ACHN (cell line): Measurements from ENCODE around the gene IGSF10.

Experiments
- DNase-seq: peaks from one replicate; pipeline ENCODE4 v3.0.0-alpha.2; 2015
- in situ Hi-C: cut with HindIII; loops from 2 replicates; pipeline ENCODE4 v1.10.0; 2017; ENCODE audit warnings: low sequenced_read_pairs, low pct_ligation_motif_present, low pct_unique_long_range_greater_than_20kb

The IGSF10 gene

DNA sequence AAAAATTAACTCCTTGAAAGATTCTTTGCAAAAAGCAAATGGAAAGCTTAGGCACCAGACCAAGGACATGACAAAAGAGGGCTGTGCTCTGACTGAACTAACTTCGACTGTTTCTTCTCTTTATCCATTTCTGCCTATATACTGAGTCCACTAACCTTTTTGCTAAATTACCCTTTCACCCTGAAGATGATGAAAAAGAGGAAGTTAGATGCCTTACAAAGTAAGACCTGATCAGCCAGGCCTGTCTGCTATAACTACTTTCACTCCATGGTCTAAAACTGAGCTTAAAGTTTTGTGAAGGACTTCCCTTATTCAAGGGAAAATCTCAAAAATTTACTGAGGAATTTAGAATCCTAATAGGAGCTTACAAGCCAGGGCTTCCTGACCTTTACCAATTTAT is 6.2 kb upstream of the IGSF10 start:
- no peak for DNase-seq
- in situ Hi-C loops = no loop called here

DNA sequence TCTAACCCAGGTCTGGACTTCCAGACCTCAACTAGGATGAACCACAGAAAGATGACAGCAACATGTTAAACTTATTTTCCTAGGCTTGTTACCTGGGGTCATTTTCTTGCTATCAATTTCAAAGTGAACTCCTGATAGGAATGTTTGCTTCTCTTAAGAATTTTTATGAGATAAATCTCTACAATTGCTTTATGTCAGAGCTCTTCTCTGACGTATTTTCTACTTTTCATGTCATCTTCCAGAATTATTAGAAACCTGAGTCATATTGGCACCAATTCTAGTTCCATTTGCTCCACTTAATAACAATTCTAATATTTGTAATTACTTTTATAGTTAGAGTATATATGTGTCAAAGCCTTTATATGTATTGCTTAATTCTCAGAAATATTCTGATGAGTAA is 2.1 kb upstream of the IGSF10 start:
- in situ Hi-C loops = no loop called here
- DNase-seq = no peak

DNA sequence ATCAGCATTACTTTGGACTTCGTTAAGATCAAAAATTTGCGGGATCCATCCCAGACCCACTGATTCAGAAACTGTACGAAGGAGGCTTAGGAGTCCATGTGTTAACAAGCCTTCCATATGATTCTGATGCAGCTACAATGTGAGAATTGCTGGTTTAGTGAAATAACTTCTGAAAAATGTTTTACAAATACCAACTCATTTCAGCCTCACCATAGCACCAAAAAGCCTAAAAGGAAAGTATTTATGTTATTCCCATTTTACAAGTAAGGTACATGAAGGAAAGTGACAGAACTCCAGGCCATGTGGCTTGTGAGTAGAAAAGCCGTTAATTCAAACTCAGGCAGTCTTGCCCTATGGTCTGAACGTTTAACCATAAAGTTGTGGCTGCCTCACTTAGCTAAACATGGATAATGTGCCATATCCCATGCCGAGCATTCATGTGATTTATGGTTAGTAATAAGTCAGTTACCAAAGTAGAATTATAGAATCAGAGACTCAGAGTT is 1.5 kb upstream of the IGSF10 start:
- in situ Hi-C loops = no loop called here
- no peak for DNase-seq

DNA sequence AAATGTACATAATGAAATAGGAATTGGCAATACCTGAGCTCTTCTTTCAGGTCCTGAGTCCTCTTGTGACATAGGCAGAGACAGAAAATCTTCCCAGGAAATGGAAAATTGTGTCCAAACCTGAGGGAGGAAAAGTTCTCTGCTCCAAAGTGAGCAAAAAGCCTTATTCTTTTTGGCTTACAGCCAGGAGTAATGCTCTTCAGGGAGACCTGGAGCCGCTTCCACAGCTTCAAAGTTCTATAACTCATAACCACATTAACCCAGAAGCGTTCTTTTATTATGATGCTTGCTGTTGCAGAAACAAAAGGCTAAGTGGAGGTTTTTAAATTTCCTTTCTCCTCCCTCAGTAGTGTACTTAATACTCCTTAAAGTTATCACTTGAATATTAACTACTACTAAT is 633 bp downstream of the IGSF10 start:
- in situ Hi-C loops = no loop called here
- no peak for DNase-seq

DNA sequence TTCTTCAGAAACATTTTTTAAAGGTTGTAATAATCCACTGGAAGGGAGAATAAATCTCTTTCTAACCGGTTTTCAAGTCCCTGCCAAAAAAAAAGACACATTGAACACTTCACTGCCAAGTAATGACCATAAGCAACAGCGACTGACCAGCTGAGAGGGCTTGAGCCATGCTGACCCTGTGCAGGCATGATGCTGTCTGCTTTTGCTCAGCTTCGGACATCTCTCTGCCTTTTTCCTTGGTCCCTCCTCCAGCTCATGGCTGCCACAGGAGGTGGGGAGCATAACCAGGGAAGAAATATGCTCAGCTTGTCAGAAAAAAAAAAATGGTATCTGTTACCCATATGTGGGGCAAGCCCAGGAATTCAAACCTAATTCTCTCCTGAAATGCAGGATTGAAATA is 1.5 kb downstream of the IGSF10 start:
- DNase-seq = no peak
- in situ Hi-C loops = no loop called here

DNA sequence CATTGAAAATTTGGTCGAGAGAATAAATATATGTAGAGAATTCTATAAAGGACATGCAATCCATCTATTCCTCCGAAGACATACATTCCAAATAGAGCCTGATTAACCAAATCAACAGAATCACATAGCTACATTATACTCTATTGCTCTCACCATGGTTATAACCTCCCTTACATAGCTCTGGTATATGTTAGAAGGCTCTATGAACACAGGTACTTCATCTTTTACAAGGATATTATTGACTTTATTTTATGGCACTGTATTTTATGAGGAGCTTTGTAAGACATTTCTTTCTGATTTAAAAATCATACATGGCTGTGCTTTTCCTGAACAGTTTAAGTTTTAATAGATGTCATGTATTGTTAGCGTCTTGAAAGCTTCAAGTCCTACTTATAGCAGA is 4.8 kb downstream of the IGSF10 start:
- DNase-seq = no peak
- in situ Hi-C loops = no loop called here

DNA sequence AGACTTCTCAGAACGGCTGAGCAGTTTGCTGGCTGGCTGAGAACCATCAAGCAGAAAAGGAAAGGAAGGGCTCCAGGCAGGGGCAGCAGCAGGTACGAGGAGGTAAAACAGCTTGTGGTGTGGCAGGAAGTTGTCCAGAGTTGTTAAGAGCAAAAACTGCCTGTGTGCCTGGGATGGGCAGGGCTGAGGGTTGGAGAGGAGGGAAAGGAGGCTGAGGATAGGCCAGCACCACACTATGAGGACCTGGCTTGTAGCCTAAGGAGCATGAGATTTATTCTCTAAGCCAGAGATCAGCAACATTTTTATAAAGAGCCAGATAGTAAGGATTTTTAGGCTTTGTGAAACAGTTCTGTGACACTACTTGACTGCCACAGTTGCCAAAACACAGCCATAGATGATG is 8.0 kb downstream of the IGSF10 start:
- DNase-seq = no peak
- in situ Hi-C loops = no loop called here

DNA sequence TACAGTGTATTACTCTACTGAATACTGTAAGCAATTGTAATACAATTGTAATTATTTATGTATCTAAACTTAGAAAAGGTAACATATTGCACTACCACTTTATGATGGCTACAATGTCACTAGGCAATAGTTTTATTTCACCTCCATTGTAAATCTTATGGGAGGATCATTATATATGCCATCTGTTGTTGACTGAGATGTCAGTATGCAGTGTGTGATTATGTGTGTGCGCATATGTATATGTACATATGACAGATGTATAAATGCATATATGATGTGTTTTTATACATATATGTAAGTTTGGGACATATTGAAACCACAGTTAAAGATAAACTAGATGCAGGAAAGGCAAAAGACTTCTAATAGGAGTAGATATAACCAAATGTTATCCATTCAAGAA is 8.5 kb downstream of the IGSF10 start:
- no peak for DNase-seq

DNA sequence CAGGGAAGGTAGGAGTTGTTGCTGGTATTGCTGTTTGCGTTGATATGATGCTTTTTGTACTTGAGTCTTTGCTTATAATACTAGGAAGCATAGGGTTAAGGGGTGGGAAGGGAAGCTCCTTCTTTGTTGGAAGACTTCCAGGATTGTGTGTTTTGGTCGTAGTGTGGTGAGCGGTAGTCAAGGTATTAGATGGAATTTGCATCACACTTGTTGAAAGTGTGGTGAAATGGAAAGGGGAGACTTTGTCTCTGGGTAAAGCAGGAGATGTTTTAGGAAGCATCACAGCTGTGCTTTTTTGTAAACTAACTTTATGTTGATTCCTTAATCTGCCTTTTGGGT is 14.9 kb downstream of the IGSF10 start:
- in situ Hi-C loops = no loop called here

More for the DNA sequence above, 8.5 kb downstream of the IGSF10 start:
- in situ Hi-C loops = no loop called here

DNA sequence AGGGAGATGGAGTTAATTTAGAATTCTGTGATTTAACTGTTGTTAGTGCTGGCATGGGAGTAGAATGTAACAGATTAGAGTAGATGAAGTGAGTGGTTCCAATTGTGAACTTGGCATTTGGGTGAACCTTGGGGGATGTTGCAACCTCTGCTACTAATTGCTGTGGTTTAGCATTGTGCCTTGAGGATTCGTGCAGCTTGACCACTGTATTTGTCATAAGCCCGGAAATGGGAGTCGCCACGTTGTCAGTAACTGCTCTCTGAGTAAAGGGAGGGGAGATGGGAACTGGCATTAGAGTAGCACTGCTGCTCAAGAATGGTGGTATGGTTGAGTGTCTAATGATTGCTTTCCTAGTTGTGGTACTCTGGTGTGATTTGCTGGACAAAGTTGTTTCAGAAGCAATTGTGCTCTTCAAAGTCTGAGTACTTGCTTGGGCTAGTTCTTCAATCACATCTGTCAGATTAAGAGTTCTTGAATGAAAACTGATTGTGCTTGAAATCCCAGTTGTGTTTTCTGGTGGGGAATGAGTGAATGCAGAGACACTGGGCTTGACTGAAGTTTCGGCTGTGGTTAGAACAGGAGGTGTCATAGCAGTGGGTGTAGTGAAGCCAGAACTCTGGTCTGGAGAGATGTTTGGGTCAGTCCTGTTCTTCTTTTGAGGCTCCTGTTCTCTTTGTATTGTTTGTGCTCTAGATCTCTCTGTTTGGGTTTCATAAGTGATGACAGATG is 15.4 kb downstream of the IGSF10 start:
- DNase-seq = no peak
- in situ Hi-C loops = no loop called here

More for the DNA sequence above, 14.9 kb downstream of the IGSF10 start:
- DNase-seq = no peak

DNA sequence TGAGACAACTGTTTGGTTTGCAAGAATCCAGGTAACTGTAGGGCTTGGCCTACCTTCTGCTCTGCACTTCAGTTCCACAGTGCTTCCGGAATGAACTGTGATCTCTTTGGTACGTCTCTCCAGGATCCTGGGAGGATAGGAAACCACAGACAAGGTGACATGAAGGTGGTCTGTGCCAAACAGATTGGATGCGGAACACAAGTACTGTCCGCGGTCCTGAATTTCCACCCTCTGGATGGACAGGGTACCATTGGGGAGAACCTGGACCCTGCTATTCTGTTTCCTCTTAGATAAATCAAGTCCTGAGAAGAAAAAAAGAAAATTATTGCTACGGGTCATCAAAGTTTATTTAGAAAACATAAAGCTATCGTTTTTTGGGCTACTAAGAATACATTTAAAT is 17.3 kb downstream of the IGSF10 start:
- in situ Hi-C loops = no loop called here
- DNase-seq = peak; percentile 15

DNA sequence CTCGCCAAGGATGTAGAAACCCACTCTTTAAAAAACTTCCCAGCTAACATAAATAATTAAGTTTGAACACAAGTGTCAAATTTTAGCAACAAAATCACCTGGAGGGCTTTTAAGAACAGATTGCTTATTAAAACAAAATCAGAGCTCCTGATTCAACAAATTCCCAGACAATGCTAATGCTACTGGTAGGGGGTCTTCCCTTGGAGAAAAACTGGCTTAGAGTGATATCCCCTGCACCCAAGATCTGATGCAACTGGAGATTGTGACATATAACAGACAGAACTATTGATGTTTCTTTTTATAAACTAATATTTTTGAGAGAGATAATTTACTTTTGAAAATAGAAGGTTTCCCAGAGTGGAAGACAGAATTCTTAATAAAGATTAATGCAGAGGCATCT is 19.9 kb downstream of the IGSF10 start:
- DNase-seq = no peak
- in situ Hi-C loops = no loop called here

DNA sequence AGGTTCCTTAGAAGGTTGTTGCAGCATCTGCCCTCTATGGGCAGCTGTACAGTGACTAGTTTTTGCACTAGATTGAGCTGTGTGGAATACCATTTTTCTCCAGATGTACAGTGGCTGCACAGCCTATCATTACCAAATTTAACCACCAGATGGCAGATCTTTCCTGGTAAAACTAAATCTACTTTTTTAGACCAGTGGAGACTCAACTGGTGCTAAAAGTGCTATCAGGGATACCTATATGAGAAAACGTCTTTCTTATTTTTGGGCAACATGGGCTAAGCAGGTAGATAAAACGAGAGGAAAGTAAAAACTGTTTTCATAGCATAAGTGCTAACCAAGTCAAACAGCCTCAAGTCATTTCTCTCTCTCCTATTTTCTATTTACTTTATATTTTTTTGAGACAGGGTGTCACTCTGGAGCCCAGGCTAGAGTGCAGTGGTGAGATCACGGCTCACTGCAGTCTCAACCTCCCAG is 21.2 kb downstream of the IGSF10 start:
- peak; percentile 60 for DNase-seq
- in situ Hi-C loops = no loop called here

DNA sequence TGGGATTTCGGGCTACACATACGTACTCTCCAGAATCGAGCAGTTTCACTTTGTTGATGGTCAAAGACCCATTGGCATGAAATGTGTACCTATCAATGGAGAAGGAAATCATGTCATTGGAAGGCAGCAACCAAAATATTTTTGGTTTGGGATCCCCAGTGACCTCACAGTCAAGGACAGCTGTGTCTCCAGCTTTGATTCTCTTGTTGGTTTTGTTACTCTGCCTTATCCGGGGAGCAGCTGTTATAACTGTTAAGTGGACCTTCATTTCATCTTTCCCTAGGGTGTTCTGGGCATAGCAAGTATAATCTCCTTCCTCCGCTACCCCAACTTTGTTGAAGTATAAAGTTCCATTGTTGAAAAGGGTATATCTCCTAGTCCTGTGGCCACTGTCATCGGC is 23.0 kb downstream of the IGSF10 start:
- no peak for DNase-seq
- in situ Hi-C loops = no loop called here

DNA sequence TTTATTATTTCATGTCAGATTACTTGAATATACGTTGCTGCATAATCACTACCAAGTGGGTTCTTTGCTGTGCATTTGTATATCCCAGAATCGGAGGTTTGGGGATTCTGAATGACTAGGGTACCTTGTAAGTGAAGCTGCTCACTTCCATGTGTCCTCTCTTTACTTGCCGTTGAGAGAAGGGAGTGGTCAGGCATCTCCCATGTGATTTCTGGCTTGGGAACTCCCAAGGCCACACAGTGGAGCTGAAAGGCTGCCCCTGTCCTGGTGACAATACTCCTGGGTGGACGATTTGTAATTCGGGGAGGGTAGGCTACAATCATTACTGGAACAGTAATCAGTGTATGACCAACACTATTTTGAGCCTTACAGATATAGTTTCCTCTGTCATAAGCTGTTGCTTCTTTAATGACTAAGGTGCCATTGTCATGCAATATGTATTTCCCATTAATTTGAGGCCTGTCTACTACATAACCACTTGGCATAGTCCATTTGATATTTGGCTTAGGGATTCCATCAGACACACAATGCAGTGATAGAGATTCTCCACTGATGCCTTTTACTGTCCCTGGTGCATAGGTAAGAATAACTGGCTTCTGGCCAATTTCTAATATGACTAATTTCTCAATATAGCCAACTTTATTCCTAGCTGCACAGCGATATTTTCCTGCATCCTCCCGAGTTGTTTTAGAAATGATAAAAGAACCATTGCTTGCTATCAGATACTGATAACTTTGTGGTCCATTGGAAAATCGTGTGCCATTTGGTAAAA is 24.0 kb downstream of the IGSF10 start:
- DNase-seq = no peak
- in situ Hi-C loops = no loop called here

DNA sequence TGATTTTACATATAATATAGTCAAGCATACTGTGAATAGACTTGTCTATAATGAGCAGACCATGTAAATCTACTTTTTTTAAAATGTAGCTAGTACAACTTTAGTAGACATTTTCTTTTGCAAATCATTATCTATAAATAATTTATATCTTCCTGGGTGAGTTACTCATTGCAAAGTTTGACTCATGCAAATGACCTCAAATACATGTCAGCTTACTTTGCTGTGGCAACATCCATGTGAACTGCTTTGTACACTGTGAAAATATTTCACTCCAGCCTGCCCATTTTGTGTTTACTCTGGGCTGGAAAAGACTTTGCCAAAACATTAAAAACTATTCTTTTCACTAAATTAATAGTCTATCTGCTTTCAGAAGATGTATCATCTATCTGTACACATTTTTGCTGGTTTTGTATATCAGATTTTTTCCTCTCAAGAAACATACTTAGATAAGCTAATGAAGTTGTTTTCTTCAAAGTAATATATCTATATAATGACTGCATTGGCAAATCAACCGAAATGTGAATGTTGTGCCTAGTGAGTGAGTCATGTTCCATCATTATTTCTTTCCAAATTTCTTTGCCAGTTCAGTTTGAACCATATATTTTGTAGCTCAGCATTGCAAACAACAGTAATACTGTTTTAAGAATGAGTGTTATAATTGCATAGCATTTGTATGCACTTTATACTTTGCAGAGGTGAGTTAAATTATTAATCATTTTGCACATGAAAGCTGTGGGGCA is 26.5 kb downstream of the IGSF10 start:
- in situ Hi-C loops = no loop called here
- peak; percentile 74 for DNase-seq

DNA sequence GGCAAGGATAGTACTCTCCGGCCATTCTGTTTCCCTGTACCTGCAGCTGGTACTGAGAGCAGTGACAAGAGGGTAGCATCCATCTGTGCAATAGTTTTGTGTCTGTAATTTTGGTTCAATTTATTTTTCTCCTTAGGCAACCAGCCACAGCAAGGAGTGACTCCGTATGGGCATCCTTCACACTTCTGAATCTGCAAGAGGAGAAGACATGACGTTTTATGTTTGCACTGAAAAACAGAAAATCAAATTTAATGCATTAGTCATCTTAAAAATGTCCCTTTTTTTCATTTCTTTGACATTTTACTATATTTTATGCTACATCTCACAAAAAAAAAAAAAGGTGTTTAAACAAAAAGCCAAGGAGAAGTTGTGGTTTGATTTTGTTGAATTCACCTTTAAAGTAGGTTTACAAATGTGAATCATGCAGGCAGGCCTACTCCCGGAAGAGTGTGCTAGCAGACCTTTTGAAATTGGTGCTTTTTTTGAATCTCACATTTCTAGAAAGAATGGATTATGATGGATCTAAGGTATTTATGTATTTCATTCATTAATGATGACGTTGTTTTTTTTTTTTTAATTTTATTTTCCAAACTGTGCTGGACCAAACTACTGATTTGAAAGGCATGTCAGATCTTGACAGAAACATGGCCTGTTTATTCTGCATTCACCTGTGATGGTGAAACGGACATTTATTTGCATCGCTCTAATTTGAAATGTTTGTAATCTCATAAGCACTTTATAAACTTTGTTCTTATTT is 28.1 kb downstream of the IGSF10 start:
- in situ Hi-C loops = no loop called here
- DNase-seq = no peak

DNA sequence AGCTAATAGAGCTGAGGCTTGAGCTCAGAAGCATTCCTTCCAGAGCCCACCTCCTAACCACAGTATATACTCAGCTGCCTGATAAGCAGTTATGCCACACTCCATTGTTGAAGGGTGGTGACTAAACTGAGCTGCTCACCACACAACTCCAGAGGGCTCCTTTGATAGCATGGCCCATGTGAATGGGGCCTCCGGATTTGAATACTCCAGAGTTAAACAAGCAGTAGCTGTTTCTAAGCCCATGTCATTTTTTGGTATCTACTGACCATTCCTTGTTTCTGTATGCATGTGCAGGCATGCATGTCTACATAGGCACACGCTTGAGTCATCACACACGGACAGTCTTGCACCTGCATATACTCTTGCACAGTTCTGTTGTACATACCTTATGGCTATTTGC is 28.9 kb downstream of the IGSF10 start:
- in situ Hi-C loops = no loop called here

More for the DNA sequence above, 28.9 kb downstream of the IGSF10 start:
- no peak for DNase-seq
